ENCODE measurements around the gene GARNL3.

- no peak for TF ChIP-seq POLR2AphosphoS5 (IDR thresholded peaks at IDR 0.05; ENCODE audit: low read depth, low read length)
- TF ChIP-seq SIN3A (IDR thresholded peaks at IDR 0.05; ENCODE audit: borderline replicate concordance, insufficient read depth, low read length) = no peak
These were observed 11.9 kb upstream of the GARNL3 start for GRCh38 chr9:127252410-127253318.

Measured in PFSK-1 (cell line).